Transverse colon (tissue), 4 donors: ENCODE data around the gene CFAP221.
A peak's percentile ranks its signal among the peaks of the same experiment; 100 is the strongest.

Experiments used
- EP300 ChIP-seq: sonication (generic); formaldehyde crosslinking; IDR thresholded peaks from one replicate; pipeline ENCODE4 v1.6.1; 2017; ENCODE audit warnings: antibody characterized with exemption, low read depth
- POLR2A ChIP-seq: fragments of 450-650 bp; IDR thresholded peaks from one replicate; pipeline ENCODE4 v1.6.1; 2016; ENCODE audit warnings: antibody characterized with exemption, mild to moderate bottlenecking, moderate library complexity
- POLR2AphosphoS5 ChIP-seq, 3 donors: sonication (generic); formaldehyde crosslinking; IDR thresholded peaks; one replicate each; pipeline ENCODE4 v1.6.1; 2016; ENCODE audit warnings: antibody characterized with exemption in 3 of 3
- TF ChIP-seq, protein P1 (sequence below), 5 experiments: fragments of 200-600 bp in 3 of 5; fragments of 450-650 bp in 2 of 5; sonication (generic) in 3 of 5; IDR thresholded peaks; 1 replicate in 2 of 5; 2 replicates in 3 of 5; pipeline ENCODE4 v1.5.1; 2016 to 2017; ENCODE audit warnings: antibody characterized with exemption in 5 of 5, inconsistent platforms in 3 of 5, mild to moderate bottlenecking in 2 of 5, moderate library complexity in 1 of 5

DNA sequence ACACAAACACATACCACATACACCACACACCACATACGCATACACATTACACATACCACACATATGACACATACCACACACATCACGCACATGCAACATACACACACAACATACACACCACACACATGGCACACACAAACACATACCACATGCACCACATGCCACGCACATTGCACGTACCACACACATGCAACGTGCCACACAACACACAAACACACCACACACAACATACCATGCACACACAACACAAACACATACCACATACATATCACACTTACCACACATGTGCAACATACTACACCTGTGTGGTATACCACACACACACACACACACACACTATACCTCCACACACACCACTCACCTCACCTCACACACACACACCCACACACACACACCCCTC is 149.7 kb downstream of the CFAP221 start:
- TF ChIP-seq, protein P1, sequence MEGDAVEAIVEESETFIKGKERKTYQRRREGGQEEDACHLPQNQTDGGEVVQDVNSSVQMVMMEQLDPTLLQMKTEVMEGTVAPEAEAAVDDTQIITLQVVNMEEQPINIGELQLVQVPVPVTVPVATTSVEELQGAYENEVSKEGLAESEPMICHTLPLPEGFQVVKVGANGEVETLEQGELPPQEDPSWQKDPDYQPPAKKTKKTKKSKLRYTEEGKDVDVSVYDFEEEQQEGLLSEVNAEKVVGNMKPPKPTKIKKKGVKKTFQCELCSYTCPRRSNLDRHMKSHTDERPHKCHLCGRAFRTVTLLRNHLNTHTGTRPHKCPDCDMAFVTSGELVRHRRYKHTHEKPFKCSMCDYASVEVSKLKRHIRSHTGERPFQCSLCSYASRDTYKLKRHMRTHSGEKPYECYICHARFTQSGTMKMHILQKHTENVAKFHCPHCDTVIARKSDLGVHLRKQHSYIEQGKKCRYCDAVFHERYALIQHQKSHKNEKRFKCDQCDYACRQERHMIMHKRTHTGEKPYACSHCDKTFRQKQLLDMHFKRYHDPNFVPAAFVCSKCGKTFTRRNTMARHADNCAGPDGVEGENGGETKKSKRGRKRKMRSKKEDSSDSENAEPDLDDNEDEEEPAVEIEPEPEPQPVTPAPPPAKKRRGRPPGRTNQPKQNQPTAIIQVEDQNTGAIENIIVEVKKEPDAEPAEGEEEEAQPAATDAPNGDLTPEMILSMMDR (IDR thresholded peaks at IDR 0.05), result no peak
- TF ChIP-seq POLR2AphosphoS5 (IDR thresholded peaks at IDR 0.05) (no peak), POLR2A (peak; percentile 10), EP300 (no peak)
